GM06990 (cell line): ENCODE data around the gene EML1.

Experiments used
- DNase-seq: peaks from one replicate; pipeline ENCODE4 v3.0.0-alpha.2; 2011; ENCODE audit not compliant: insufficient read length; ENCODE audit errors: extremely low read depth
- H3K27me3 ChIP-seq: replicated peaks from 2 replicates; pipeline ENCODE4 v1.6.0; 2011; ENCODE audit warnings: low read length; ENCODE audit not compliant: control insufficient read depth, insufficient read depth
- H3K36me3 ChIP-seq: 2 replicates; pipeline ENCODE4 v1.5.1; 2011; ENCODE audit warnings: low read length; ENCODE audit not compliant: control insufficient read depth, insufficient read depth
- H3K4me3 ChIP-seq: replicated peaks from 2 replicates; pipeline ENCODE4 v1.5.1; 2011; ENCODE audit warnings: low read depth, mild to moderate bottlenecking, control low read depth, low read length
- TF ChIP-seq, protein P1 (sequence below): IDR thresholded peaks from 2 replicates; pipeline ENCODE4 v1.5.1; 2011; ENCODE audit warnings: low read length, control low read depth, mild to moderate bottlenecking, inconsistent platforms; ENCODE audit not compliant: insufficient read depth, poor library complexity, severe bottlenecking

Gene EML1

GRCh38 chr14:99860219-99860618 lies 67.0 kb downstream of the EML1 start:
- TF ChIP-seq, protein P1, sequence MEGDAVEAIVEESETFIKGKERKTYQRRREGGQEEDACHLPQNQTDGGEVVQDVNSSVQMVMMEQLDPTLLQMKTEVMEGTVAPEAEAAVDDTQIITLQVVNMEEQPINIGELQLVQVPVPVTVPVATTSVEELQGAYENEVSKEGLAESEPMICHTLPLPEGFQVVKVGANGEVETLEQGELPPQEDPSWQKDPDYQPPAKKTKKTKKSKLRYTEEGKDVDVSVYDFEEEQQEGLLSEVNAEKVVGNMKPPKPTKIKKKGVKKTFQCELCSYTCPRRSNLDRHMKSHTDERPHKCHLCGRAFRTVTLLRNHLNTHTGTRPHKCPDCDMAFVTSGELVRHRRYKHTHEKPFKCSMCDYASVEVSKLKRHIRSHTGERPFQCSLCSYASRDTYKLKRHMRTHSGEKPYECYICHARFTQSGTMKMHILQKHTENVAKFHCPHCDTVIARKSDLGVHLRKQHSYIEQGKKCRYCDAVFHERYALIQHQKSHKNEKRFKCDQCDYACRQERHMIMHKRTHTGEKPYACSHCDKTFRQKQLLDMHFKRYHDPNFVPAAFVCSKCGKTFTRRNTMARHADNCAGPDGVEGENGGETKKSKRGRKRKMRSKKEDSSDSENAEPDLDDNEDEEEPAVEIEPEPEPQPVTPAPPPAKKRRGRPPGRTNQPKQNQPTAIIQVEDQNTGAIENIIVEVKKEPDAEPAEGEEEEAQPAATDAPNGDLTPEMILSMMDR = no peak
- no peak for DNase-seq
- Histone ChIP-seq H3K36me3 (no peaks in the 10 kb centered on the region), H3K4me3 (no peak overlapping the region), H3K27me3 (no peaks in the 10 kb centered on the region; the same call in 1 of the 2 replicates)

- H3K27me3 ChIP-seq = no peaks in the 10 kb centered on the region; the same call in 1 of the 2 replicates
- H3K36me3 ChIP-seq = no peaks in the 10 kb centered on the region
- no peak for DNase-seq
- TF ChIP-seq, protein P1 = no peak
- H3K4me3 ChIP-seq = no peak overlapping the region
Observed at GRCh38 chr14:99862136-99862535, 68.9 kb downstream of the EML1 start.

GRCh38 chr14:99863059-99863458 lies 69.8 kb downstream of the EML1 start:
- Histone ChIP-seq H3K4me3 (no peak overlapping the region), H3K36me3 (no peaks in the 10 kb centered on the region), H3K27me3 (no peaks in the 10 kb centered on the region; the same call in 1 of the 2 replicates)
- DNase-seq = no peak
- TF ChIP-seq, protein P1 = no peak

DNA sequence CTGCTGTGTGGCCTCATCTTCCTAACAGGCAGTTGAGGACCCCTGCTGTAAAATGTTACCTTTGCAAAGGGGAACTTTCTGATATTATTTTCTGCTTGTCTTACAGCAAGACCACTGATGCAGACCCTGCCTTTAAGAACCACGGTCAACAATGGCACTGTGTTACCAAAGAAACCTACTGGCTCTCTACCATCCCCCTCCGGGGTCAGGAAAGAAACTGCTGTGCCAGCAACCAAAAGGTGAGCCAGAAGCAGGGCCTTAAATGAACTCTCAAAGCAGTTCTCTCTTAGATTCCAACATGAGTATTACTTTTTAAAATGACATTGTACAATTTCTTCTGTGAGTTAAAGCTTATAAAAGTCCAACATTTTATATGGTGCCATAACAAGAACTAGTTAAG lies 72.2 kb downstream of the EML1 start:
- TF ChIP-seq, protein P1 = no peak
- H3K27me3 ChIP-seq = no peaks in the 10 kb centered on the region
- H3K36me3 ChIP-seq = no peaks in the 10 kb centered on the region
- no peak for DNase-seq
- H3K4me3 ChIP-seq = no peak overlapping the region

DNA sequence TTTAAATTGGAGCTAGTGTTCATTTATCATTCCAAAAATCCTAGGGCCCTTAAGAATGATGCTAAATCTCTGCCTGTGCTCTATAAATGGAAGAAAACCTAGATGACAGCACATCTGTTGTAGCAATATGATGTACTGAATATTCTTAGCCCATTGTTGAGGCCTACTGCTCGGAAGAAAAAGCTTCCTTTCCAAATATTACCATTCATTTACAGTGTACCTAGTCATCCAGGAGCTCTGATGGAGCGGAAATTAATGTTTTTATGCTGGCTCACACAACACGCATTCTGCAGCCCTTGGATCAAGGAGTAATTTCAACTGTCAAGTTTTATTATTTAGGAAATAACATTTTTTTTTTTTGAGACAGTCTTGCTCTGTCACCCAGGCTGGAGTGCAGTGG lies 77.4 kb downstream of the EML1 start:
- DNase-seq = no peak
- Histone ChIP-seq H3K36me3 (no peaks in the 10 kb centered on the region), H3K27me3 (no peaks in the 10 kb centered on the region), H3K4me3 (no peak overlapping the region)
- TF ChIP-seq, protein P1 = no peak

DNA sequence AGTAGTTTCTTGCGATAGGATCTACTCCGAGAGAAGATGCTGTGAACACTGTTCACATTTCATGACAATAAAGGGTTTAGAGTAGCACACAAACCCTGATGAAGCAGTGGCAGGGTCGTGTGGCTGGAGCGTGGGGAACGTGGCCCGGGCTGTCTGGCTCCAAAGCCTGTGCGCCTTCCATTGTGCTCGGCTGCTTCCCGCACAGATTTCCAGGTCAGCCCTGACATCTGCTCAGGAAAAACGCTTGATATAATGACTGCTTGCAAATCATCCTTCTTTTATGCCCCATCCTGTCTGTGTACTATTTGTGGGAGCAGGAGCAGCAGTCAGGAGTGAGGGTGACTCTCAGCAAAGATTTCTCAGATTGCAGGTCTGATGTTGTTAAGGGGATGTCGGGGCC lies 78.6 kb downstream of the EML1 start:
- Histone ChIP-seq H3K4me3 (no peak overlapping the region), H3K27me3 (no peaks in the 10 kb centered on the region), H3K36me3 (no peaks in the 10 kb centered on the region)
- DNase-seq = no peak
- TF ChIP-seq, protein P1 = no peak
